HG03521 (cell line): Measurements from ENCODE around the gene STRIT1.
"Not testable (repeated sequence)": the region's sequence is repeated elsewhere in the genome, so short reads cannot be mapped to it uniquely, and the experiment has no call there.

Source experiments
- ATAC-seq: cut with Tn5 transposase; IDR thresholded peaks from one replicate; pipeline ENCODE4 v1.9.1; 2021; ENCODE audit warnings: mild to moderate bottlenecking, moderate library complexity; ENCODE audit not compliant: unreplicated experiment

Gene STRIT1

DNA sequence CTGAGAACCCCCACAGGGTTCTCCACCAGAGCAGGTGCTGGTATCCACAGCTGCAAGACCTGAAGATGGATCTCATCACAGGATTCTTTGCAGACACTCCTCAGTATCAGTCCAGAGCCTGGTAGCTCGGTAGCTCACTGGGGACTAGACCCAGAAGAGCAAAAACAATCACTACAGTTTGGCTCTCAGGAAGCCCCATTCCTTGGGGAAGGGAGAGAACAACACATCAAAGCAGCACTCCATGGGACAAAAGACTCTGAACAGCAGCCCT, 22.2 kb downstream of the STRIT1 start:
- no peak for ATAC-seq

GRCh38 chr3:155270485-155271342, 22.8 kb downstream of the STRIT1 start:
- no peak for ATAC-seq

DNA sequence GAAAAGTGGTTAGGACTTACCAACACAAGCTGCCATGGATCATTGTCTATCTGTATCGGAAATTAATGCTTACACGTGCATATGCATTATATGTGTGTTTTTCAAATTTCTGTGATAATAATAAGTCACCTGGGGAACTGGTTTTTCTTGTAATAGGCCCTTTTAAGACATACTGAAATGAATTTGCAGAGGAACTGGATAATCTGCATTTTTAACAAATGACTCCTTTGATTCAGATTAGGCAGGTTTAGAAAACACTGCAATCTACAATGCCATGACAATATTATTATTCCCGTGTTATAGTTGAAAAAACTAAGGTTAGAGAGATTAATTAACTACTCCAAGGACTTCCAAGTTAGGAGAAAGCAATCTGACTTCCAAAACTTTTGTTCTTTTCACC, 23.4 kb downstream of the STRIT1 start:
- no peak for ATAC-seq

GRCh38 chr3:155262855-155263254, 30.6 kb downstream of the STRIT1 start:
- ATAC-seq = not testable (repeated sequence)

DNA sequence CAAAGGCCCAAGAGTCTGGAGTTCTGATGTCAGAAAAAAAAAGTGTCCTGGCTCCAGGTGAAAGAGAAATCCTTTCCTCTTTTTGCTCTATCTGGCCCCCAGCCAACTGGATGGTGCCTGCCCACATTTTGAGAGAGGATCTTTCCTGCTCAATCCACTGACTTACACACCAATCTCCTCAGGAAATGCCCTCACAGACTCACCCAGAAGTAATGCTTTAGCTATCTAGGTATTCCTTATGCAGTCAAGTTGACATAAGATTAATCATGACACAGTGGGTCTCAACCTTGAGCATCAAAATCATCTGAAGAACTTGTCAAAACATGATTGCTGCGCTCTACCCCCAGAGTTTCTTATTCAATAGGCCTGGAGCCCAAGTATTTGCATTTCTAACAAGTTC, 31.2 kb downstream of the STRIT1 start:
- no peak for ATAC-seq

GRCh38 chr3:155254445-155254844, 39.0 kb downstream of the STRIT1 start:
- ATAC-seq = no peak

DNA sequence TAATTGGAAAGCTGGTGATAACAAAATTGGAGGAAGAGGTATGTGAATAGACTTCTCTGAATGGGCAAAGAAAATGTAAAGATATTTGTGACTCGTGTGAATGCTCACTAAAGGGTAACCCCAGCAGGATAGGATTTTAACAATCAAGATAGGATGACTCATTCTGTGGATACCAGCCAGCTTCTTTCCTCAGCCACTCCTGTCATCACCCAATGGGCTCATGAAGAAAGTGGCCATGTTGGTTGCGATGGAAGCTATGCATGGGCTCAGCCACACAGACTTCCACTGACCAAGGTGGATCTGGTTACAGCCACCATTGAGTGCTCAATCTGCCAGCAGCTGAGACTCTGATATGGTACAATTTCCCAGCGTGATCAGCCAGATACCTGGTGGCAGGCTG, 40.9 kb downstream of the STRIT1 start:
- ATAC-seq = no peak

DNA sequence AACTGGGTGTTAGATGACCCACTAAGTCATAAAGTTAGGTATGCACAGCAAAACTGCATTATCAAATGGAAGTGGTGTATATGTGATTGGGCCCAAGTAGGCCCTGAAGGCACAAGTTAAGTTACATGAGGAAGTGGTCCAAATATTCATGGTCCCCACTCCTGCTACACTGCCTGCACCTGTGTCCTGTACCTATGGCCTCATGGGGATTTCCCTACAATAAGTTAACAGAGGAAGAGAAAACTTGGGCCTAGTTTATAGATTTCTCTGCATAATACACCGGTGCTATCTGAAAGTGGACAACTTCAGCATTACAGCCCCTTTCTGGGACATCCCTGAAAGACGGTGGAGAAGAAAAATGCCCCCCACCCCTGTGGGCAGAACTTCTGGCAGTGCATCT, 41.5 kb downstream of the STRIT1 start:
- ATAC-seq = no peak

GRCh38 chr3:155248531-155249187, 44.8 kb downstream of the STRIT1 start:
- no peak for ATAC-seq

DNA sequence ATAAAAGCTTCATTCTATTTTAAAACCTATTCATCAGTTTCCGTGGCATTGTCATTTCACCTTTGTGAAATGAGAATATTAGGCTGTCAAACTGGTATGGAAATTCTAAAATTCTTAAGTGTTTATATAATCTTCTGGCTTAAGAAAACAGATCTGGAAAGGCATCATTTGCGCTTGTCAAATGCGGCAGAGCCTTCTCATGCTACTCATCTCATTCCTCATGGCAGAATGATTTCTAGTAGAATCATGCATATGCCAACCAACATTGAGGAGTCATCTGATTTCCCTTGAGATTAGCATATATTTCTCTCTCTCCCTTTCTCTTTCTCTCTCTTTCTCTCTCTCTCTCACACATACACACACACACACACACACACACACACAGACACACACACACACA, 48.8 kb downstream of the STRIT1 start:
- ATAC-seq = no peak

DNA sequence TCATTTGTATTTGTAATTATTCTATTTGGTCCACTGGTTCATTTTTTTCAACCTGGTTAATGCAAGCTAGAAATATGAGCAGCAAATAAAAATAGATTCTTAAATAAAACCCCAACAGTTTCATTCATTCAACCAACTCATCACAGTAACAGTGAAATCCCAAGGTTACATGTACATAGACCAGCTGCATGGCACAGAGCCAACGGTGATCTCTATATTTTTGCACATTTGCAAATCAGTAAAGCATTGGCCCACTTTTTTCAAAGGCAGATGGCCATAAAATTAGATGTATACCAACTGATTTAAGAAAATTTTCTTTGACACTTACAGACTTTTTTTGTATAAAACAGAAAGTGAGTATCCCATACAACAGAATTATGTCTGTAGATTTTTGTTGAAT, 49.3 kb downstream of the STRIT1 start:
- no peak for ATAC-seq

GRCh38 chr3:155243512-155243921, 50.0 kb downstream of the STRIT1 start:
- no peak for ATAC-seq

- ATAC-seq = no peak
Measured at GRCh38 chr3:155242342-155242741, 51.1 kb downstream of the STRIT1 start.

- no peak for ATAC-seq
Measured at GRCh38 chr3:155241579-155241978, 51.9 kb downstream of the STRIT1 start.
